ENCODE data around the gene DTNA.
"Not testable (repeated sequence)": the region's sequence is repeated elsewhere in the genome, so short reads cannot be mapped to it uniquely, and the experiment has no call there.

The DTNA gene

GRCh38 chr18:34709750-34710441, at the start of gene DTNA:
Gene DTNA (plus strand): TSS chr18:34710298. CDS start chr18:34755977, 45,679 bp downstream.
- DNase-seq, result no peak

DNA sequence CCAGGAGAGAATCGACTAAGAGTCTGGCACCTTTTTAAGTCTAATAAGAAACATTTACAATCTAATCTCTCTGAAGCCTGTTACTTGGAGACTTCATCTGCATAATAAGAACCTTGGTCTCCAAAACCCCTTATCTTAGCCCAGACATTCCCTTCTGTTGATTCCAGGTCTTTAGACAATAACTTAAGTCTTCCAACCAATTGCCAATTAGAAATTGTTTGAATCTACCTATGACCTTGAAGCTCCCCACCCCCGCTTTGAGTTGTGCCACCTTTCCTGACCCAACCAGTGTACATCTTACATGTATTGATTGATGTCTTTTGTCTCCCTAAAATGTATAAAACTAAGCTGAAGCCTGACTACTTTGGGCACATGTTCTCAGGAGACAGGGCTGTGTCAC, 49.5 kb upstream of the DTNA start:
- DNase-seq, result no peak

GRCh38 chr18:34661464-34662087, 48.5 kb upstream of the DTNA start:
- DNase-seq, result no peak

DNA sequence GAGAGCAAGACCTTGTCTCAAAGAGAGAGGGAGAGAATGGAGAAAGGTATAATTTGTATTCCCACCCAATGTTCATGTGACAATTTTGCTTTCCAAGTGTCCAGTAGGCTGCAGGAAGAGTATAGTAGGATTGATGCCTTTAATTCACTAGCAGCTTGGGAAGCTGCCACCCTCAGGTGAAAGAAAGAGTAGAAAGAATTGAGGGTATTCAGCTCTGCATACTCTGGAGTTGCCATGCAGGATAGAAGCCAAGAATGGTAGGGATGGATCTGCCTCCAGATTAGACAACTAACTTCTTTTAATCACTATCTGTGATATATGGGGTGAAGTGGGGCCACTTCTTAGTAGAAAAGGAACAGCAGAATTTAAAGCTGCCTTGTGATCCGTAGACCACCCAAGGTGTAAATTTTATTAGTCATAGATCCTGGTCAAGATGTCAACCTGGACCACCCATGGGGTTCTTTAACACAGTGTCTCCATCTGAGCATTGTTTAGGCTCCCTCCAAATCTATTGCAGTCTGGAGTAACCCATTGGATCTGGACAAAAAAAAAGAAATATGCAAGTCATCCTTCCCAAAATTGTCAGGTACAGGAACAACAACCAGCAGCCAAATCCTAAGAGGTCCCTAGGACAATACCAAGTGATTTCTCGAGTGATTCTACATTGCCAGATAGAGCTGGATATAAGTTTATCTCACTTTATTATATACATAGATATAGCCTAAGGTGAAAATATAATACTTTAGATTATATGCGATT, 33.1 kb upstream of the DTNA start:
- no peak for DNase-seq

- not testable (repeated sequence) for DNase-seq
Measured at GRCh38 chr18:34689750-34690149, 20.3 kb upstream of the DTNA start.

DNA sequence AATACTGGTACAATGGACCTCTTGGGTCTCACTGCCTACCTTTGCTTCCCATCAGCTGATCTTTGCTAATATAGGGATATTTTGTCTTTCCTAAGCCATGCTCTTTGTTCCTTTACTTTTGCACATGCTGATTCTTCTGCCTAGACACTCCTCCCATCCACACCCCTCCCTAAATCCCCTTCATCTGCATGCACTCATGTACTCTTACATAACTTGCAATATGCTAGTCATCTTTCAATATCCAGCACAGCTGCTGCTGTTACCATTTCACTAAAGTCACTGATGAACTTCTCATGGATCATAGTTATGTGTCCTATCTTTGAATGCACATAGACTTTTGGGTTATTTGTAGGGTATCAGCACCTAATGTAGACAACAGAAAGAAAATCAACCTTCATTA, 18.5 kb upstream of the DTNA start:
- no peak for DNase-seq

DNA sequence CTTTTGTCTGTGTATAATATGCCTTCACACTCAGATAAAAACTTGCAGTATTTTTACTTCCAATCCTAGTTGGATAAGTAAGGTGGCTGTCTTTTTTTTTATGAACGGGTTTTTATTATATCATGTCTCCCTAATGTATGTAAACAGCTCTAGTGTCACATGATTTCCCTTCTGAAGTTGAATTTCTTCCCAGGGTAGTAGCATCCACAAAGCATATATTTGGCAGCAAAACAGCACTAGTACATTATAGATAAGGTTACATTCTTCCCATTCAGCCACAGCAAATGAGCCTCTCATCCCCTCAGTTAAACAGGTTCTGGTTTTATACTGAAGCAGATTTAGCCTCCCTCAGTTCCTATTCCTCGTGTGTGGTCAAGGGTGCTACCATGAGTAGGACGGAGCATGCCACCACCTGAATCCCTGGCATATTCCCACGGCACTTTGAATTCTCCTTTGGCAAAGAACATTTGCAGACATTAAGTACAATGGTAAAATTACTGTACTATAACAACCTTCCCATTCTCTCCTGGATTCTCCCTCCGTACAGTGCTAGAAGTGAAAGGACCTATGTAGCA, 15.4 kb upstream of the DTNA start:
- DNase-seq, result no peak

- no peak for DNase-seq
Measured at GRCh38 chr18:34695310-34695709, 14.8 kb upstream of the DTNA start.

DNA sequence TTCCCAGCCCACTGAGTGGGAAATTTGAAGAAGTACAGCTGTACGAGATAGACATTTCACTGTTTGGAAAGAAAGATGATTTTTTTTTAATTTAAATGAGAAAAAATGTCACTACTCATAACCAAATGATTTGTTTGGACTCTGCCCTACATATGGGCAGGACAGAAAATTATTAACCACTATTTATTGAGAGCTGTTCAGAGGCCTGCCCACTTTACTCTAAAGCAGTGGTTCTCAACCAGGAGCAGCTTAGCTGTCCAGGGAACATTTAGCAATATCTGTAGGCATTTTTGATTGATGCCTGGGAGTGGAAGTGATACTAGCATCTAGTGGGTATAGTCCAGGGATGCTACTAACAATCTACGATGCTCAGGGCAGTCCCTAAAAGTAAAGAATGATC, 13.4 kb upstream of the DTNA start:
- DNase-seq, result no peak

DNA sequence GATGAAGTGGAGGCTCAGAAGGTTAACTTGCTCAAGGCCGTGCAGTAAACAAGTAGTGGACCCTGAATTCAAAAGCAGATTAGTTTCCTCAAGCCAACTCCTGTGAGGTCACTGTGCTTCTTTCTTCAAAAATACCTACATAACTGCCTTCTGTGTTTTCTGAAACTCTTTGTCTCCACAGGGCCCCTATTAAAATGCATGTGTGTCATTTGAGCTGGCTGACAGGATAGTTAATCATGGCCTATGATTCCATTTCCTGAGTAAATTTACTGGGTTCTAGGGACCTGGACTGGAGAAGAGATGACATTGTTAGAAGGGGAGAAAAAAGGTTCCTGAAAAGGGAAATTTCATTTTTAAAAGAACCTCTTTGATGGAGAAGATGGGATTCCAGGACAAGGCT, 12.9 kb upstream of the DTNA start:
- DNase-seq, result no peak

DNA sequence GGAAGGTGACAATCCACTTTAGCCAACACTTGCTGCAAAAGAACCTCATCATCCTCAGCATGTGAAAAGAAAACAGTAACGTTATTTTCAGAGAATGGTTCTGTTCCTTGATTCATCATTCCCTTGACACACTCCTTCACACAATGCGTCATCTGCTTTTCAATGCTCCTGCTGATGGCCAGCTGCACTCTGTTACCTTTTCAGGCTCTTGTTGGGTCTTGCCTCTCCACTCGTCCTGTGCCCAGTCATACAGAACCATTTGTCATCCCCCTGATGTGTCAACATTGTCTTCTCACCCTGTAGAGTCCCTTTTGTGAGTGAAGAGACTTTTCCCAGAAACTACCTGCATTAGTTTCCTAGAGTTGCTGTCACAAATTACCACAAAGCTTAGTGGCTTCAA, 12.2 kb upstream of the DTNA start:
- no peak for DNase-seq

DNA sequence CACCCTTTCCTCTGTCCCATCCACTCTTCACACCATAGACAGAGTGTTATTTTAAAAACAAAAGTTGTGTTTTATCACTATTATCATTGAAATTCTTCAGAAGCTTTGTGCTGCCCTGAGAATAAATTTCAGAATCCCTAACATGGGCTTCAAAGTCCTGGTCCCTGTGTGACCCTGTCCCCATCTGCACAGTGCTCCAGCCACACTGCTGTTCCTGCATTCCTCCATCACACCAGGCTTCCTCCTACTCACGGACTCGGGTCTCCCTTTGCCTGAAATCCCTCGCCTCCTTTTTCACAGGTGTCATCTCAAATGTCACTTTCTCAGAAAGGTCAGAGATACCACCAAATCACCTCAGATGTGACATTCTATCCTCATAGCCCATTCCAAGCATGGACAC, 8.2 kb upstream of the DTNA start:
- no peak for DNase-seq

DNA sequence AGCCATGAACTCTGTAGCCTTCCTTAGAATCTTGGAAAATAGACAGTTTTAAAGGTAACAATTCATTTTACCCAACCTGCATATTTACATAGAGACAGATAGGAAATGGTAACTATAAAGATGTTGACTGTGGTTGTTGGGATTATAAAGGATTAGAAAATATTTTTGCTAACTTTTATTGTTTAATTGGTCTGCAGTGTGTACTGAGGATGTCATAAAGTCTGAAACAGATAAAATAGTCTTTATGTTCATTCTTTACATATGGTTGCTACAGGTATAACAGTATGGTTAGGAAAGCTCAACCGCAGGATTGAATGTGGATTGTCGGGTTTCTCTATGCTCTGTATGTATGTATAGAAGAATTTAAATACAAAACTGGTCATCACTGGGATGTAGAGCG, 7.3 kb upstream of the DTNA start:
- DNase-seq, result no peak

- no peak for DNase-seq
Measured at GRCh38 chr18:34704074-34704473, 6.0 kb upstream of the DTNA start.

DNA sequence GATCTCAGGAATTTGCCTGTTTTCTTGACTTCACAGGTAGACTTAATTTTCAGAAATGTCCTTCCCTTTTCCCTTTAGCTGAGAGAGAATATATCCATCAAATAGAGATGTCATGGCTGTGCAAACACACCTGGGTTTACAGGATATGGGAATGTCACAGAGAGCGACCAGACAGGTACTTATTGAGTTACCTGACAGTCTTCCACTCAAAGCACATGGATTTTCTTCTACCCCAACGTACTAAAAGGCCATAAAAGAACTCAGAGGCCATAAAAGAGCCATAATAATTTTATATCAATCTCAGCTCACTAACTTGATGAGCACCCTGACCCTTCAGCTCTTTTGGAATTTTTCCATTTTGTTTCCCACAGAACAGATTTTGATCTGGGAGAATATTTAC, 5.3 kb upstream of the DTNA start:
- DNase-seq, result no peak

DNA sequence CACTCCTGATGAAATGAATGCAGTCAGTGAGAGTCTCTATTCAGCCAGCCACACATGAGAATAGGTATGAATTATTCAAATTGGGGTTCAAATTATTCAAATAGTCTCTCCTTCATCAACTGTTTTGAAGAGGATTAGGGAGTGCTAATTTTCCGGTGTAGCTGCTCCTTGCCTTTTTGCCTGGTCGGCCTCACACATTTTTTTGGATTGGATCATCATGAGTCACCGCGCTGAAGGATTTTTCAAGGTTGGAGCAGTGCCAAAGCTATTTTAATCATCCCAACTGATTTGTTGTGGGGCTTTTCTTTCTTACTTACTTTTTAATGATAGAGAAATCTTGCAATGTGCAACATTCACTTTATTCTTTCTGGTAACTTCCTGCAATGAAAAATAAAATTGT, 2.4 kb upstream of the DTNA start:
- DNase-seq, result no peak

DNA sequence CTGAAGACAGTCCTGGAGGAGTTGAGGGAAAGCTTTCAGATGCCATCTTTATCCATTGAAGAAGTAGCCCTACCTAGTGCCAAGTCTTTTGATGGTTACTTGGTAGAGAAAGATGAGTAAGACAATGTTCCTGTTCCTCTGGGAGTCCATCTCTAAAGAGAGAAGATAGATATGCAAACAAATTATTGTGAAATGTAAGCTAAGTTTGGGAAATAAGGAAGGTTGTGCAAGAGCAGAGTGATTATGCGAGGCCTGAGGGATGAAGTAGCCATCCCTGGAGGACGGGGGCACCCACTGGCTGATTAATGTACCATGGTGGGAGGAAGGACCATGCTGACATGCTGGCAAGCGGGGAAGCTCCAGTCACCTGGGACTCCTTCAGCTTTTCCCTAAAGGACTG, 994 bp upstream of the DTNA start:
- no peak for DNase-seq

DNA sequence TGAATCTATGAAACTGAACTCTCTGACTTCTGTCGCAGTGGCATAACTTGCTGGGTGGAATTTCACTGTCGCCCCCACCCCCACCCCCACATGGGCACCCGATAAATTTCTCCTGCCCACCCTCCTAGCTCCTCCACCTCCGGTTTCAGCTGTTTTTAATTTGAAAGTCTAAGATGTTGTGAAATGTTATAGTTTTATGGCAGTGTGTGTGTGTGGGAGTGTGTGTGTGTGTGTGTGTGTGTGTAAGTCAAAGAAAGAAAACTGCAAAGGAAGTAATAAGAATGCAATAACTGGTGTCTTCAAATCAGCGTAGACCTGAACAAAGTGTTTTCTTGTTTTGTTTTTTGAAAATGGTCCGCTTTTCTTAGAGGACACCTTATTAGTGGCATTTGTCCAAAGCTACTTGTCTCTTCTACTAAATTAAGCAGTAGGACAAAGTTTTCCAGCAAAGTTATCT, 388 bp downstream of the DTNA start:
- no peak for DNase-seq

GRCh38 chr18:34710934-34711333, 836 bp downstream of the DTNA start:
- DNase-seq, result no peak

DNA sequence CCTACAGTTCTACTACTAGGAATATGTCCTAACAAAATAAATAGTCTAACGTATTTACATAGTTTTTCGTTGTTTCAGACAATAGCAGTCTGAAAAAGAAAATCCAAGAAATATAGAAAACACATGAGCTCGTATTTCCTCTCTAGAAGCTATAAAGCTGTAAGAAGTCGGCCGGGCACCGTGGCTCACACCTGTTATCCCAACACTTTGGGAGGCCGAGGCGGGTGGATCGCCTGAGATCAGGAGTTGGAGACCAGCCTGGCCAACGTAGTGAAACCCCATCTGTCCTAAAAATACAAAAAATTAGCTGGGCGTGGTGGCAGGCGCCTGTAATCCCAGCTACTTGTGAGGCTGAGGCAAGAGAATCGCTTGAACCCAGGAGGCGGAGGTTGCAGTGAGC, 6.0 kb downstream of the DTNA start:
- not testable (repeated sequence) for DNase-seq

DNA sequence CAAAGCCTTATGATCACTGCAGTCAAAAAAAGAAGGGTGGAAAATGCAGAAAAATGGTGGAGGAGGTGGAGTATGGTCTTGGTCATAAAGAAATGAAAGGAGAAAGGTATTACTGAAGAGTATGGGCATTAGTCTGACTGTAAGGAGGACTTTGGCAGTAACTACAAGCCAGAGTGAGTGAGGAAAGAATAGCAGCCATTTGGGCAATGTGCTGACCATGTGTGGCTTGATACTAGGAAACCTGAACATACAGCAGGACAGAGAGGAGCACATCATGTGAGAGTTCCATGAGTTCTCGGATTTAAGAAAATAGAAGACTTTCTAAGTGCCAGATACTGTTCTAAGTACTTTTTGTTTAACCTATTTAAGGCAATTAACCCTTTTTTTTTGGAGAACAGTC, 8.5 kb downstream of the DTNA start:
- DNase-seq, result no peak

- DNase-seq, result no peak
Measured at GRCh38 chr18:34720220-34720619, 10.1 kb downstream of the DTNA start.

DNA sequence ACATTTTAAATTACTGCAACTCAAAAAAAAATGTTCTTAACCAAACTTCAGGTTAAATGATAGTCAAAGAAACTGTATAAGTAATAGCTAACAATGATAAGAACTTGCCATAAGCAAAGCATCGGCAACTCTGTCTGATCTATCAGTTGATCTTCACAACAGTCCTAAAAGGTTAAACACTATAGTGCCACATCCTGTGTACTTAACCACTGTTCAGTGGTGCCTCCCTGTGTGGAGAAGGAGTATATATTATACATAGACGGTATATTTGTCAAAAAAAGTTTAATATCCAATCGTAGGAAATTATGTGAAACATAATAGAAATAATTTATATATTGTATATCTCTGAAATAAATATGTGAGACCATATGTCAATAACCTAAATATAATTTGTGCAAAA, 13.0 kb downstream of the DTNA start:
- DNase-seq, result no peak

- DNase-seq, result not testable (repeated sequence)
Measured at GRCh38 chr18:34725737-34726136, 15.6 kb downstream of the DTNA start.
